ENCODE measurements around the gene RPS13. TPM values are rescaled to one million over a fixed set of nuclear protein-coding genes. Genes with fewer than 3 reads are reported as not detected.

RPS13 gene
- total RNA-seq, 2 experiments from 2014 or later = 1,540 to 1,911 TPM

DNA sequence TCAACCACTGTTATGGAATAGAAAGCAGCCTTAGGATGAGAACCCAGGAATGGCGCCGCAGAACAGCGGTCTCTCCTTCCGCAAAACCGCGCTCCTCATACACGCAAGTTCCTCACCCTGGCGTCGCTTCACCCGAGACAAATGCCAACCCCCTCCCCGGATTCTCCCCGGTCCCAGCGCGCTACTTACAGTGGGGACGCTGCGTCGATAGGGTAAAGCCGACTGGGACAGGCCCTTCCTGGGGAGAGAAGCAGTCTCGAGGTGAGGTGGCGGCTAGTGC lies 287 bp downstream of the RPS13 start:
- Histone ChIP-seq H4K20me1 (ENCODE audit: insufficient read depth, low read length) (peaks cover 18% of the 10 kb centered on the region), H3K36me3 (ENCODE audit: insufficient read depth, low read length) (peaks cover 54% of the 10 kb centered on the region), H3K9me2 (ENCODE audit: insufficient read depth, low read length) (no peaks in the 10 kb centered on the region), H3K27ac (ENCODE audit: low read depth, low read length, poor library complexity, severe bottlenecking) (peak overlapping the region; percentile 69), H3K9me3 (ENCODE audit: low read length) (no peaks in the 10 kb centered on the region), H3K4me2 (ENCODE audit: low read length) (peak overlapping the region; percentile 78), H3K4me1 (ENCODE audit: insufficient read depth, low read length, poor library complexity, severe bottlenecking) (peaks cover 24% of the 10 kb centered on the region), H2AFZ (ENCODE audit: low read length) (no peak overlapping the region; the same call in 1 of the 2 replicates), H3K4me3 (ENCODE audit: low read depth, low read length, poor library complexity, severe bottlenecking) (peak overlapping the region; percentile 84), H3K79me2 (ENCODE audit: insufficient read depth, low read depth, low read length) (peaks cover 43% of the 10 kb centered on the region)
- BruUV-seq (replicated peaks) = no TSS peak
- CTCF ChIA-PET (ENCODE audit: unreplicated experiment) = no interaction called here
- POLR2A ChIA-PET = interaction anchor here (1.1 to 2.3 kb wide), 5 partner anchors 15 to 199 kb away, joined by 3 to 36 read pairs (median 9); partner anchors contain the start of gene PIK3C2A
- DNase-seq (ENCODE audit: low spot score) = no peak
- intact Hi-C loops (cut with micrococcal nuclease; ENCODE audit: unreplicated experiment) = loop anchor here (1.0 to 5.0 kb wide), 3 partner anchors 132 to 276 kb away; partner anchors contain the start of gene NUCB2
- TF ChIP-seq EZH2phosphoT487 (IDR thresholded peaks at IDR 0.05; ENCODE audit: borderline replicate concordance, low read depth, low read length) = no peak
- TF ChIP-seq, protein P1, sequence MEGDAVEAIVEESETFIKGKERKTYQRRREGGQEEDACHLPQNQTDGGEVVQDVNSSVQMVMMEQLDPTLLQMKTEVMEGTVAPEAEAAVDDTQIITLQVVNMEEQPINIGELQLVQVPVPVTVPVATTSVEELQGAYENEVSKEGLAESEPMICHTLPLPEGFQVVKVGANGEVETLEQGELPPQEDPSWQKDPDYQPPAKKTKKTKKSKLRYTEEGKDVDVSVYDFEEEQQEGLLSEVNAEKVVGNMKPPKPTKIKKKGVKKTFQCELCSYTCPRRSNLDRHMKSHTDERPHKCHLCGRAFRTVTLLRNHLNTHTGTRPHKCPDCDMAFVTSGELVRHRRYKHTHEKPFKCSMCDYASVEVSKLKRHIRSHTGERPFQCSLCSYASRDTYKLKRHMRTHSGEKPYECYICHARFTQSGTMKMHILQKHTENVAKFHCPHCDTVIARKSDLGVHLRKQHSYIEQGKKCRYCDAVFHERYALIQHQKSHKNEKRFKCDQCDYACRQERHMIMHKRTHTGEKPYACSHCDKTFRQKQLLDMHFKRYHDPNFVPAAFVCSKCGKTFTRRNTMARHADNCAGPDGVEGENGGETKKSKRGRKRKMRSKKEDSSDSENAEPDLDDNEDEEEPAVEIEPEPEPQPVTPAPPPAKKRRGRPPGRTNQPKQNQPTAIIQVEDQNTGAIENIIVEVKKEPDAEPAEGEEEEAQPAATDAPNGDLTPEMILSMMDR (conservative IDR thresholded peaks at IDR 0.05; ENCODE audit: low read length) = no peak

DNA sequence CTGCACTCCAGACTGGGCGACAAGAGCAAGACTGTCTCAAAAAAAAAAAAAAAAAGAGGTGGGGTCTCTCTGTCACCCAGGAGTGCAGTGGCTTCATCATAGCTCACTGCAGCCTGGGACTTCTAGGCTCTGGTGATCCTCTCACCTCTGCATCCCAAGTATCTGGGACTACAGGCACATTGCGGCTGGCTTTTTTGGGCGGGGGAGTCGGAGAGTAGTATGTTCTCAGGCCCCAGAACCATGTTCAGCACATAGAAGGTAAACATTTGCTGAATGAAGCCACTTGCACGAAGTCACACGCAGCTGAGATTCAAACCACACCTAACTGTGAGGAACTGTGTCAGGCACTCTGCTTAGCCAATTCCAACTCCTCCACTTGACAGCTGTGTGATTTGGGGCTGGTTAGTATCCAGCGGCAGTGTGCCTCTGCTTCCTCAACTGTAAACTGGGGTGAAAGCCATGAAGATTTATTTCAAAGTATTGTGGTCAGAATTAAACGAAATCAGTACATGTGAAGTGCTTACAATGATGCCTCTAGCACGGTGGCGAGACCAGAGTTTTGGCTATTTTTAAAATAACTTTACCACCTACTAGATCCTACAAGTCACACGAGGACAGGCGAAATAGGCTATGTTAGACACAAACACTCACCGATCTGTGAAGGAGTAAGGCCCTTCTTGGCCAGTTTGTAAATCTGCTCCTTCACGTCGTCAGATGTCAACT lies 789 bp downstream of the RPS13 start:
- POLR2A ChIA-PET = interaction anchor here (0.6 to 1.4 kb wide), 3 partner anchors 151 to 199 kb away, joined by 3 to 6 read pairs (median 3); no protein-coding TSS in a partner anchor
- H3K9me2 ChIP-seq (ENCODE audit: insufficient read depth, low read length) = no peaks in the 10 kb centered on the region
- peaks cover 43% of the 10 kb centered on the region for H3K79me2 ChIP-seq (ENCODE audit: insufficient read depth, low read depth, low read length)
- peaks cover 56% of the 10 kb centered on the region for H3K36me3 ChIP-seq (ENCODE audit: insufficient read depth, low read length)
- peak overlapping the region; percentile 84 for H3K4me3 ChIP-seq (ENCODE audit: low read depth, low read length, poor library complexity, severe bottlenecking)
- peaks cover 18% of the 10 kb centered on the region for H4K20me1 ChIP-seq (ENCODE audit: insufficient read depth, low read length)
- CTCF ChIA-PET (ENCODE audit: unreplicated experiment) = no interaction called here
- H3K9me3 ChIP-seq (ENCODE audit: low read length) = no peaks in the 10 kb centered on the region
- no peak for TF ChIP-seq EZH2phosphoT487 (IDR thresholded peaks at IDR 0.05; ENCODE audit: borderline replicate concordance, low read depth, low read length)
- H3K4me2 ChIP-seq (ENCODE audit: low read length) = peak overlapping the region; percentile 78
- peaks cover 24% of the 10 kb centered on the region for H3K4me1 ChIP-seq (ENCODE audit: insufficient read depth, low read length, poor library complexity, severe bottlenecking)
- peak; percentile 15 for DNase-seq (ENCODE audit: low spot score)
- TSS peak; percentile 80 for BruUV-seq (replicated peaks)
- no peak overlapping the region for H2AFZ ChIP-seq (ENCODE audit: low read length)
- intact Hi-C loops (cut with micrococcal nuclease; ENCODE audit: unreplicated experiment) = loop anchor here (1.0 to 5.0 kb wide), 3 partner anchors 132 to 277 kb away; partner anchors contain the start of gene NUCB2
- H3K27ac ChIP-seq (ENCODE audit: low read depth, low read length, poor library complexity, severe bottlenecking) = peak overlapping the region; percentile 69

DNA sequence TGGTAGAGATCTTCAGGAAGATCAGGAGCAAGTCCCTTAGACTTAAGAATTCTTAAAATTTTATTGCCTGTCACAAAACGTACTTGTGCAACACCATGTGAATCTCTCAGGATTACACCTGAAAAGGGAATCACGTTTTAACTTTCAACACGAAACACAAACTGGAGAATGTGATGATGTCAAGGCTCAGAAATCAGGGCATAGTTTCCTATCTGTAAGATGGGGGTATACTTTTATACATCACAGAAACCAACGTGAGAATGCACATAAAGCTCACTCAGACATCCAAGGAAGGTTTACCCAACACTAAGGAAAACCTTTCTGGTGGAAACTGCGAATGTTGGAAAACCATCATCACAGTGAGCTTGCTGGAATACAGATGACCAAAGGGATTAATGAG lies 2.0 kb downstream of the RPS13 start:
- no peak overlapping the region for H2AFZ ChIP-seq (ENCODE audit: low read length)
- TF ChIP-seq, protein P1 (conservative IDR thresholded peaks at IDR 0.05; ENCODE audit: low read length) = no peak
- no peak for TF ChIP-seq EZH2phosphoT487 (IDR thresholded peaks at IDR 0.05; ENCODE audit: borderline replicate concordance, low read depth, low read length)
- no peaks in the 10 kb centered on the region for H3K9me3 ChIP-seq (ENCODE audit: low read length)
- H3K4me2 ChIP-seq (ENCODE audit: low read length) = peak overlapping the region; percentile 78
- no peak for DNase-seq (ENCODE audit: low spot score)
- H4K20me1 ChIP-seq (ENCODE audit: insufficient read depth, low read length) = peaks cover 18% of the 10 kb centered on the region
- peak overlapping the region; percentile 69 for H3K27ac ChIP-seq (ENCODE audit: low read depth, low read length, poor library complexity, severe bottlenecking)
- no peaks in the 10 kb centered on the region for H3K9me2 ChIP-seq (ENCODE audit: insufficient read depth, low read length)
- BruUV-seq (replicated peaks) = no TSS peak
- H3K36me3 ChIP-seq (ENCODE audit: insufficient read depth, low read length) = peaks cover 56% of the 10 kb centered on the region
- ChIA-PET POLR2A (interaction anchor here (0.9 to 1.4 kb wide), 2 partner anchors 30 to 200 kb away, joined by 4 to 6 read pairs; no protein-coding TSS in a partner anchor), CTCF (ENCODE audit: unreplicated experiment) (no interaction called here)
- intact Hi-C loops (cut with micrococcal nuclease; ENCODE audit: unreplicated experiment) = loop anchor here (5.0 kb wide), 1 partner anchor 202 kb away; the partner anchor contains the start of gene NUCB2
- peak overlapping the region; percentile 84 for H3K4me3 ChIP-seq (ENCODE audit: low read depth, low read length, poor library complexity, severe bottlenecking)
- peaks cover 24% of the 10 kb centered on the region for H3K4me1 ChIP-seq (ENCODE audit: insufficient read depth, low read length, poor library complexity, severe bottlenecking)
- H3K79me2 ChIP-seq (ENCODE audit: insufficient read depth, low read depth, low read length) = peaks cover 43% of the 10 kb centered on the region
